Neuron (in vitro differentiated cells): ENCODE results near the gene ARHGEF4.

ENCODE experiments used
- H2AFZ ChIP-seq: one replicate; pipeline ENCODE4 v1.6.1; 2013; ENCODE audit warnings: low read depth, mild to moderate bottlenecking, inconsistent platforms, low read length, moderate library complexity
- H3K27me3 ChIP-seq: one replicate; pipeline ENCODE4 v1.6.1; 2013; ENCODE audit warnings: low read length; ENCODE audit not compliant: insufficient read depth
- H3K36me3 ChIP-seq: one replicate; pipeline ENCODE4 v1.6.1; 2013; ENCODE audit warnings: low read length; ENCODE audit not compliant: insufficient read depth
- H3K4me1 ChIP-seq: one replicate; pipeline ENCODE4 v1.6.1; 2013; ENCODE audit warnings: low read length; ENCODE audit not compliant: insufficient read depth
- H3K4me3 ChIP-seq: 2 replicates; pipeline ENCODE4 v1.5.1; 2013; ENCODE audit warnings: mild to moderate bottlenecking, low read length, moderate library complexity
- H3K9me3 ChIP-seq: one replicate; pipeline ENCODE4 v1.6.1; 2013; ENCODE audit warnings: low read length

The ARHGEF4 gene

DNA sequence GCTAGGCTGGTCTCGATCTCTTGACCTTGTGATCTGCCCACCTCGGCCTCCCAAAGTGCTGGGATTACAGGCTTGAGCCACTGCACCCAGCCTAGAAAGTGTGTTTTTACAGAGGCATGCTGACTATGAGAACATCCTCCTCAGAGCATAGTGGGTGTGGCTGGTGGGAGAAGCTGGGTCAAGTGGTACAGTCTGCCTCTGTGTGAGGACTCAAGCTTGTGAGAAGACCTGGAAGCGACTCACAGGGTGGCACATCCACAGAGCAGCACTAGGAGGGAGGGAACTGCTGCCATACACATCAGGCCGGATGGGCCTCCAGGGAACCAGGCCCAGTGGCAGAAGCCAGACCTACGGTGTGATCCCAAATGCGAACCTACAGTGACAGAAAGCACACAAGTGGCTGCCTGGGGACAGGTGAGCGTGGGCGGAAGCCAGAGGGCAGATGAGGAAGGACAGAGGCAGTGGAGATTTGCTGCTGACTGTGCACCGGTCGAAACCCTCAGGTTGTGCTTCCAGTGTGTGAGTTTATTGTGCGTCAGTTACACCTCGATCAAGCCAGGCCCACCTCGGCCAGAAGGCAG, 8.9 kb downstream of the ARHGEF4 start:
- Histone ChIP-seq H3K9me3 (no peaks in the 10 kb centered on the region), H3K36me3 (no peaks in the 10 kb centered on the region), H3K4me1 (no peaks in the 10 kb centered on the region)

DNA sequence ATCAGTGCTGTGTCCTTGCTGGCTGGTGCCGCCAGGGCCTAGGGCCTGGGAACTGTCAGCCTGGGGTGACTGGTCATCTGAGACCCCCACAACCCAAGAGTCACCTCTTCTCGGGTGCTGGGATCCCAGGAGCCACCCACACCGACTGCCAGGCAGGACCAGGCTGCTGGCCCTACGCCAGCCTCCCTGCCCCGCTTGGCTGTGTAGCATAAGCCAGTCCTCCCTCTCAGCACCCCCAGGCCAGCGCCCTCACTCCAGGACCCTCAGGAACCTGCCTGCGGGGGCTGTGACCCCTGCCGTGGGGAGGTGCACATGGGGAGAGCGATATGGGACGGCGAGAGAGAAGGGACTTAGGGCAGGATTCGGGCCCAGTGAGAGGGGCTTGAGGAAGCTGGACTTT, 9.5 kb downstream of the ARHGEF4 start:
- no peaks in the 10 kb centered on the region for H3K36me3 ChIP-seq
- H3K9me3 ChIP-seq = no peaks in the 10 kb centered on the region
- H3K4me1 ChIP-seq = no peaks in the 10 kb centered on the region
- no peak overlapping the region for H3K4me3 ChIP-seq
- H3K27me3 ChIP-seq = no peaks in the 10 kb centered on the region
- H2AFZ ChIP-seq = no peak overlapping the region

More for the DNA sequence above, 8.9 kb downstream of the ARHGEF4 start:
- Histone ChIP-seq H3K27me3 (no peaks in the 10 kb centered on the region), H2AFZ (no peak overlapping the region), H3K4me3 (no peak overlapping the region)

DNA sequence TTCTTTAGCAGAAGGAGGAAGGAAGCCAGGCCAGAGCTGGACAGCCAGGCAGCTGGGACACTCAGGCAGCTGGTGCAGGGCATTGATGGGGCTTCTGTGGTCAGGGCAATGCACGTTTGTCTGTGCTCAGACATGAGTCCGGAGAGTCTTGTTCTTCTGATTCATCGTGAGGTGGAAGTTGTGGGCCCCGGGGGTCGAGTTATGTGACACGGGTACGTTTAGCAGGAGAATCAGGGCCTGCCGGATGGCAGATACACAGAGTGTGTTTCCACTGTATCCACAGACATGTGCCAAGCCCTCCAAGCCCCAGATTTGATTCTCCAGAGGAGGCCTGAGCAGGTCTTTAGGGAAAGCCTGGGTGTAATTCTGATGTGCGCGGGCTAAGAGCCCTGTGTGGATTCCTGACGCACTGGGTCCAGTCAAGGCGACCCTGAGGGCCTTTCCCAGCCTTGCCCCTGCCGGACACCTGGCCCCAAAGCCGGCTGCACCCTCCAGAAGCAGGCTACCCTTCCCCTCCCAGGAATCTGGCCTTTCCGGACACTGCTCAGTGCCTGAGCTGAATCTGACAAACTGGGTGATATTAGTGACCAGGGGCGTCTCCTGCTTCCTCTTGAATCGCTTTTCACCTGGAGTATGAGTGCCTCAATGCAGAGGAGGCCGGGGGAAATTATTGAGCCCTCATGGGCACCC, 10.1 kb downstream of the ARHGEF4 start:
- H3K27me3 ChIP-seq = no peaks in the 10 kb centered on the region
- no peaks in the 10 kb centered on the region for H3K36me3 ChIP-seq
- no peaks in the 10 kb centered on the region for H3K9me3 ChIP-seq
- no peak overlapping the region for H3K4me3 ChIP-seq
- H2AFZ ChIP-seq = no peak overlapping the region
- no peaks in the 10 kb centered on the region for H3K4me1 ChIP-seq

DNA sequence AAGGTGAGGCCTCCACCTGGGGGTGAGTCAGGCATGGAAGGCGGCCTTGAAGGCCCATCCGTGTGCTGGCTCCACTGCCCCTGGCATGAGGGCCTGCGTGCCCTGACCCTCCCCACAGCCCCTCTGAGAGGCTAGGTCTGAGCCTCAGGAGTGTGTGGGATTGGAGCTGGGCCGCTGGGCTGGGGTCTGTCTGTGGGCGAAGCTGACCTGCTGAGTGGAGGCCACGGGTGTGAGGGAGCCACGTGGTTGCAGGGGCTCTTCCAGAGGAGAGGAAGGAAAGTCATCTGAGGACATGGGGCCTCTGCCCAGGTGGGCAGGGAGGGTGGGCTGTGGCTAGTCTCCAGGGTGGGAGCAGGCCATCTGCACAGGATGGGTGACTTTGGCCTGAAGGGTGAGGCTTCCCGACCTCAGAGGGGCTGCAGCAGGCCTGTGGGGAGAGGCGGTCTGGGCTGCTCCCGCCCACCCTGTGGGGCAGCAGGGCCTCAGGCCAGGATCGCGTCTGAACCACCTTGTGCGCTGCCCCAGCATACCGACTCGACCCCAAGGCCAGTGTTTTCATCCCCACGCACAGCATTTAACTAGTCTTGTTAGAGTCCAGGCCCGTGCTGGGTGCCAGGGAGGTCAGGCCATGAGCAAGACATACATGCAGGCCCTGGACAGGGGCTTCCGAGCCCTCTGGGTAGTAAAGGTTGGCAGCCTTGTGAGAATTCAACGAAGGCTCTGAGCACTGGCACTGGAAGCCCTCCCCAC, 11.2 kb downstream of the ARHGEF4 start:
- no peaks in the 10 kb centered on the region for H3K36me3 ChIP-seq
- H3K27me3 ChIP-seq = no peaks in the 10 kb centered on the region
- H2AFZ ChIP-seq = no peak overlapping the region
- no peaks in the 10 kb centered on the region for H3K4me1 ChIP-seq
- H3K4me3 ChIP-seq = no peak overlapping the region
- no peaks in the 10 kb centered on the region for H3K9me3 ChIP-seq

DNA sequence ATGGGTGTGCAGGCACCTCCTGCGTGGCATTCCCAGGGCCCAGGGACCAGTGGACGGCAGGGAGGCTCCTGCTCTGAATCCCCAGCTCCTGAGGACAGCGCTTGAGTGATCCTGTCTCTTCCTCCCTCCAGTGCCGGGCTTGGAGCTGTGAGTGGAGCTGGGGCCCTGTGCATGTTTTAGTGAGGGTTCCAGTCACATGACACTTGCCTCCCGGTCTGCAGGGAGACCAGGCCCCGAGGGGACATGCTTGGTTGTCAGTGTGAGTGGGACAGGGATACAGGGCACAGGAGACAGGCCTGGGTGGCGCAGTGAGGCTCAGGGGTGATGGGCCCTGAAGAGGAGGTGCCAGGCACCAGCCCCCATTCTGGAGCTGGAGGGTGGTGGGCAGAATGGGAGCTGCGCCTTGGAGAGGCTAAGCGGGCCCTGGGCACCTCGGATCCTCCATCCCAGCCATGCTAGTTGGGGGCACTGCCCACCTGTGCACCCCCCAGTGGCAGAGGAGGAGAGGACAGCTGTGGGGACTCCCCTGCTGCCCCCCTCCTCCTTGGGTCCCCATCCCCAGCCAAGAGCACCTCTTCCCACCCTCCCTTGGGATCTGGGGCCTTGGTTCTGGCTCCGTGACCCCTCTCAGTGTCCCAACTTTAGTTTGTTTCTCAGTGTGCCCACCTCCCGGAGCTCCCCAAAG, 12.0 kb downstream of the ARHGEF4 start:
- H3K36me3 ChIP-seq = no peaks in the 10 kb centered on the region
- H3K4me1 ChIP-seq = no peaks in the 10 kb centered on the region
- H3K4me3 ChIP-seq = no peak overlapping the region
- no peaks in the 10 kb centered on the region for H3K9me3 ChIP-seq
- H3K27me3 ChIP-seq = no peaks in the 10 kb centered on the region
- no peak overlapping the region for H2AFZ ChIP-seq

DNA sequence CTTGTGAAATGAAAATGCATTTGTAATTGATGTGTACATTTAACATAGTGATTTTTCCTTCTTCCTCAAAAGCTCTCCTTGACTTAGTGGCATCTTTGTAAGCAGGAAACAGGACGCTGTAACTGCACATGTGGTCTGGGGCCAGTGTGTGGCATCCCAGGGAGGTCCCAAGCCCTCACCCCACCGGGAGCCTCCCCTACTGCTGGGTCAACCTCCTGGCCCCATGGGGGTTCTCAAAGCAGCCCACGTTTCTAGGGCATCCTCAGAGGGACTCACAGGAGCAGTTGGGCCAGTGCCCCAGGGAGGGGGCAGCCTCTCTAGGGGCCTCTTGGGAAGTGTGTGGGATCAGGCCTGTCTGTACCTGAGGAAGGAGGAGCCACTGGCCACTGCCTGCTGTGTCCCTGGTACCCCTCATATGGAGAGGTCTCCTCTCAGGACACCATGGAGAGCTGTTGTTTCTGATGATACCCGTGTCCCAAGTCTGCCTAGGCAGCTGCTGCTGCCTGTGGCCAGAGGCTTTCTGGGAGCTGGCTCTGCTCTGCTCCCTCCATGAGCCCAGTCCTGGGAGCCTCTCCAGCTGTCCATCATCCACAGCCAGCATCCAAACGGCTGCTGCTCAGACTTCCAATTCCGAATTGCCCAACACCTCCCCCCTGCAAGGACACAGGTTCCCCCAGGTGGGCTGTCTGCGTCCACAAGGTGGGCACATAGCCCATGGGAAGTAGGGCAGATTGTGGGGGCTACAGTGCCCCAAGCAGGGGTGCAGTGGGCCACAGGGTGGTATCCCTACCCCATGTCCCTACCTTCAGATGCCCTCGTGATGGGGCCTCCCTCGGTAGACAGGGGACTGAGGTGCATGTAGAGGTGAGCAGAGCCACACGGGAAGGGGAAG, 13.4 kb downstream of the ARHGEF4 start:
- H3K27me3 ChIP-seq = no peaks in the 10 kb centered on the region
- no peak overlapping the region for H3K4me3 ChIP-seq
- no peaks in the 10 kb centered on the region for H3K36me3 ChIP-seq

DNA sequence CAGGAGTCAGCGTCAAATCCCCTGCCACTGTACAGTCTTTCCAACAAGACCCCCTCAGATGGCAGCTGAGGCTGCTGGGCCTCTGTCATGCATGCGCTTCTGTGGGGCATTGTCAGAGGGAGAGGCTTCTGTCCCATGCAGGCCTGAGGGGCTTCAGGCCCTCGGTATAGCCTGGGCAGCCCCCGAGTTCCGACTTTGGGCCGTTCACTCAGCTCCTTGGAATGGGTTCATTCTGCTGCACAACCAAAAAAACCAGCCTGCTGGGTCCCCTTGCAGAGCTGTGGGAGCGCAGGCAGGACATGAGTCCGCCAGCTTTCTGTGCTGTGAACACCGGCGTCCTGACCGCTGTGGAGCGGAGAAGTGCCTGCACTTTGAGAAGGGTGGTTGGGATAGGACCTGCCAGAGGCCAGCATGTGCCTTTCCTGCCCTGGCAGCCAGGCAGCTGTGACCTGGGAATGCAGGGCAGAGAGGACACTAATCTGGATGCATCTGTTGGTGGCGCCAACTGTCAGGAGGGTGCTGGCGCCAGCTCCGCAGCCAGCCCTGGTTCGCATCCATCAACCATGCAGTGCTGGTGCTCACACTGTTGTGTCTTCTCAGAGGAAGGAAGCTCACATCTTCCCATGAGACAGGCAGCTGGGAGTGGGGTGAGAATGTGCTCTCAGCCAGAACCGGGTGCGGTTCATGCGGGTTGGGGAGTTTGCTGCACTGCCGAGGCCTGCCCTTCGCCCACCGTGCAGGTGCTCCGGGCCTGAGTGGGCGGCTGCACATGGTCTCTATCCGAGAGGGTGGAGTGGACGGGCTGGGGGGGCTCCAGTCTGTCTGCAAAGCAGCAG, 14.3 kb downstream of the ARHGEF4 start:
- Histone ChIP-seq H3K9me3 (no peaks in the 10 kb centered on the region), H3K4me1 (no peaks in the 10 kb centered on the region), H2AFZ (no peak overlapping the region), H3K4me3 (no peak overlapping the region), H3K36me3 (no peaks in the 10 kb centered on the region), H3K27me3 (no peaks in the 10 kb centered on the region)

More for the DNA sequence above, 13.4 kb downstream of the ARHGEF4 start:
- H2AFZ ChIP-seq = no peak overlapping the region
- no peaks in the 10 kb centered on the region for H3K9me3 ChIP-seq
- no peaks in the 10 kb centered on the region for H3K4me1 ChIP-seq

DNA sequence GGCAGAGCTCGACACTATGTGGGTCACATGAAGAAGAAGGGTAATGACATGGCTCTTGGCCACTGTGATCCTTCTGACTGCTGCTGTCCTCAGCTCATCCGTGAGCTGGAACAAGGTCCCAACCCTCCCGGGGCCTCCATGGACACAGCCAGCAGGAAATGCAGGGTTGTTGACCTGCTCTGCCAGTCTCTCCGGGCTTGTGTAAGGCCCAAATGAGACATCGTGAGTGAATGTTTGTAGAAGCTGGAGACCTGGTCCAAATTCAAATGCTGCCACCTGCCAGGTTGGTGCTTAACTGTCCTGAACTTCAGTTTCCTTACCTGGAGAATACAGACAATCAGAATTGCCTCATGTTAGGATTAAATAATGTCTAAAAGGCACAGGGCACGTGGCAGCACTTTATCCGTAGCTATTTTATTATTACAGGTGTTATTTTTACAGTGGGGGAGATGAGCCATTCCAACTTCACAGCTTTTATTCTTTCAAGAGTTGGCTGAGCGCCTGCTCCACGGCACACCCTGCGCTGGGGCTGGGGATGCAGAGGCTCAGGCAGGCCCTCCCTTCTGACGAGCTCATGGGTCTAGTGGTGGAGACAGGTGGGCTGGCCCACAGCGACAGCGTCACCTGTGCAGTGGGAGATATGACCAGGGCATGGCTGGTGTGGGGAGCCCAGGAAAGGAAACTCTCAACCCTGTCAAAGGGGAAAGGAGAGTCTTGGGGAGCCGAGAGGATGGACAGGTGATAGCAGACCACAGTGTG, 15.1 kb downstream of the ARHGEF4 start:
- no peaks in the 10 kb centered on the region for H3K4me1 ChIP-seq
- H3K9me3 ChIP-seq = no peaks in the 10 kb centered on the region
- H3K4me3 ChIP-seq = no peak overlapping the region
- no peaks in the 10 kb centered on the region for H3K27me3 ChIP-seq
- H2AFZ ChIP-seq = no peak overlapping the region
- H3K36me3 ChIP-seq = no peaks in the 10 kb centered on the region

DNA sequence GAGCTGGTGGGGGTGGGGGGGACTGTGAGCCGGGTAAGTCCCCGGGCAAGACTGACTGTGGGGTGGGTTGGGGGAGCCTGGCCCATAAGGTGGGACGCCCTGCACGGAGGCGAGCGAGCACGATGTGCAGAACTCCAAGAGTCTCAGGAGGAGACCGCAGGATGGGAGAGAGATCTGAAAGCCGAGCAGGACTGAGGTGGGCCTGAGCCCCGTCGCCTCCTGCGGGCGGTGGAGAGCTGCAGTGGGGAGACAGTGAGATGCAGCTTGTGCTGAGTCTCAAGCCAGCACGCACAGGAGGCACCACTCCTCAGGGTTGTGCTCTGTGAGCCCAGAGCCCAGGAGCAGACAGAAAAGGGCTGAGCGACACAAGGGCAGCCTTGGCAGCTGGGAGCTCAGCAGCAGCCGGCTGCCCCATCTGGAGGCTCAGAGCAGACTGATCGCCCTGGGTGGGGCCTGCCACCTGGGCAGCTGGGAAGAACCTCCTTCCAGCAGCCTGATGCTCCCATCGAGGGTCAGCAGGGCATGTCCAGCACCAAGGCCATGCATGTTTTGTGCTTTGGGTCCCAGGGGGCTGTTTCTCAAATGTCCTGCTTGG, 15.9 kb downstream of the ARHGEF4 start:
- no peak overlapping the region for H3K4me3 ChIP-seq
- no peaks in the 10 kb centered on the region for H3K27me3 ChIP-seq
- no peaks in the 10 kb centered on the region for H3K9me3 ChIP-seq
- no peaks in the 10 kb centered on the region for H3K36me3 ChIP-seq
- no peaks in the 10 kb centered on the region for H3K4me1 ChIP-seq
- no peak overlapping the region for H2AFZ ChIP-seq

DNA sequence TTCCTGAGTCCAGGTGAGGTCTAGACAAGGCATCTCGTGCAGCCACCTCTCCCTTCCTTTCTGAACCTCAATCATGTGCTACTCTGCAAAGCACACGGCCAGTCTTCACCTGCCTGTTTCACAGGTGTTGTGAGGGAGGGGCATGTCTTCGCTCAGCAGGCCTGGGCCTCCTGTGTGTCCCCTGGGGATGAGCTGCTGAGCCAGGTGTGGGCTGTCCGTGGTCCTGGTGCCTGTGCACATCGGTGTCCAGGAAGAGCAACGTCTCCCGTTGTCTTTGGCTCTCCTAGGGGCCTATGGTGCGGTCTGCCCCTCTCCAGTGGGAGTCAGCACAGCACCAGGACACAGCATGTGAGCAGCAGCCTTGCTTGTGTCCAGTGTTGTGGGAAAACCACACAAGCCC, 16.7 kb downstream of the ARHGEF4 start:
- H3K4me3 ChIP-seq = no peak overlapping the region
- no peak overlapping the region for H2AFZ ChIP-seq
- H3K4me1 ChIP-seq = no peaks in the 10 kb centered on the region
- no peaks in the 10 kb centered on the region for H3K9me3 ChIP-seq
- no peaks in the 10 kb centered on the region for H3K27me3 ChIP-seq
- no peaks in the 10 kb centered on the region for H3K36me3 ChIP-seq

DNA sequence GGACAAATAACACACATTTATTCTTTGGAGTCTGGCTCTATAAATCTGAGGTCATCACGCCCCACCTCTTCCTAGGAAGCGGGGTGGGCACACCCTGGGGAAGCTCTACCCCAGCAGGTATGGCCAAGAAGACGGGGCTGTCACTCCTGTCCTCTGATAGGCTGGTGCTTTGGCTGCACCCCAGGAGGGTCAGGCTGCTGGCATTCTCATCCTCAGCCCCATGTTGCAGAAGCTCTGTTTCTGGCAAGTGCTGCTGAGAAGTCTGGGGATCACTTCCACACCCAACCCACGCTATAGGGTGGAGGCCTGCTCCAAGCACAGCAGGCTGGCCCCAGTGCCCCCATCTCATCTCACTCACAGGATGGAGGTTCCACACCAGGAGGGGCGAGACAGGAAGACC, 17.6 kb downstream of the ARHGEF4 start:
- no peaks in the 10 kb centered on the region for H3K36me3 ChIP-seq
- no peaks in the 10 kb centered on the region for H3K27me3 ChIP-seq

More for the DNA sequence above, 17.6 kb downstream of the ARHGEF4 start:
- no peak overlapping the region for H3K4me3 ChIP-seq
- no peak overlapping the region for H2AFZ ChIP-seq
- H3K4me1 ChIP-seq = no peaks in the 10 kb centered on the region
- H3K9me3 ChIP-seq = no peaks in the 10 kb centered on the region
